GM23338 (cell line): ENCODE results near the gene RDH12. TPM values are rescaled to one million over a fixed set of nuclear protein-coding genes. Genes with fewer than 3 reads are reported as not detected.

ENCODE experiments used
- ATAC-seq: fragments of 200-7000 bp; cut with Tn5 transposase; 3 replicates; pipeline ENCODE4 v1.9.1; 2020
- DNase-seq: peaks from one replicate; pipeline ENCODE4 v3.0.0-alpha.2; 2015; ENCODE audit warnings: low spot score
- H2AFZ ChIP-seq: fragments of 200-600 bp; sonication (generic); 2 replicates; pipeline ENCODE4 v1.8.0; 2016; ENCODE audit warnings: antibody characterized with exemption, mild to moderate bottlenecking, moderate library complexity
- H3F3A ChIP-seq: fragments of 200-600 bp; sonication (generic); replicated peaks from 2 replicates; pipeline ENCODE4 v1.8.0; 2017; ENCODE audit warnings: antibody characterized with exemption, mixed run types, low read depth
- H3K27ac ChIP-seq: fragments of 200-600 bp; sonication (generic); 2 replicates; pipeline ENCODE4 v1.6.1; 2016; ENCODE audit warnings: low read depth
- H3K27me3 ChIP-seq: fragments of 200-600 bp; sonication (generic); 2 replicates; pipeline ENCODE4 v1.8.0; 2016; ENCODE audit warnings: mild to moderate bottlenecking, mixed run types, moderate library complexity; ENCODE audit not compliant: insufficient read depth
- H3K36me3 ChIP-seq: fragments of 200-600 bp; sonication (generic); 2 replicates; pipeline ENCODE4 v1.8.0; 2016; ENCODE audit warnings: mild to moderate bottlenecking; ENCODE audit not compliant: insufficient read depth
- H3K4me1 ChIP-seq: fragments of 200-600 bp; sonication (generic); 2 replicates; pipeline ENCODE4 v1.8.0; 2016; ENCODE audit warnings: mild to moderate bottlenecking, moderate library complexity; ENCODE audit not compliant: insufficient read depth
- H3K4me2 ChIP-seq: fragments of 200-600 bp; sonication (generic); 2 replicates; pipeline ENCODE4 v1.7.1; 2017; ENCODE audit warnings: mixed run types
- H3K4me3 ChIP-seq: fragments of 200-600 bp; sonication (generic); 2 replicates; pipeline ENCODE4 v1.6.1; 2016; ENCODE audit warnings: mixed run types
- H3K79me2 ChIP-seq: fragments of 200-600 bp; sonication (generic); replicated peaks from 2 replicates; pipeline ENCODE4 v1.8.0; 2017; ENCODE audit warnings: mild to moderate bottlenecking; ENCODE audit not compliant: insufficient read depth
- H3K9me2 ChIP-seq: fragments of 200-600 bp; sonication (generic); 2 replicates; pipeline ENCODE4 v1.8.0; 2017; ENCODE audit not compliant: insufficient read depth
- H4K20me1 ChIP-seq: fragments of 200-600 bp; sonication (generic); replicated peaks from 2 replicates; pipeline ENCODE4 v1.8.0; 2017; ENCODE audit warnings: mild to moderate bottlenecking; ENCODE audit not compliant: insufficient read depth
- H3K27ac Mint-ChIP-seq: 2 replicates; pipeline ENCODE4 v1.8.0; 2020; ENCODE audit warnings: inconsistent platforms, mild to moderate bottlenecking, moderate library complexity, mixed read lengths
- H3K27me3 Mint-ChIP-seq: 3 replicates; pipeline ENCODE4 v1.8.0; 2022; ENCODE audit warnings: low read depth, mild to moderate bottlenecking, moderate library complexity, mixed read lengths, inconsistent platforms; ENCODE audit not compliant: insufficient read depth, poor library complexity
- H3K36me3 Mint-ChIP-seq: 3 replicates; pipeline ENCODE4 v1.8.0; 2021; ENCODE audit warnings: low read depth, mild to moderate bottlenecking, inconsistent platforms, moderate library complexity, mixed read lengths
- H3K4me1 Mint-ChIP-seq: 3 replicates; pipeline ENCODE4 v1.8.0; 2020; ENCODE audit warnings: mild to moderate bottlenecking, inconsistent platforms, mixed read lengths
- H3K4me3 Mint-ChIP-seq: 3 replicates; pipeline ENCODE4 v1.8.0; 2021; ENCODE audit warnings: moderate library complexity, mild to moderate bottlenecking, inconsistent platforms, mixed read lengths
- H3K9me3 Mint-ChIP-seq: 3 replicates; pipeline ENCODE4 v1.8.0; 2020; ENCODE audit warnings: moderate library complexity, mild to moderate bottlenecking, inconsistent platforms, mixed read lengths
- CREB1 ChIP-seq: fragments of 250-450 bp; sonication (Bioruptor Pico); IDR thresholded peaks from 2 replicates; pipeline ENCODE4 v1.5.0; 2020; ENCODE audit warnings: low read depth, mild to moderate bottlenecking, moderate library complexity
- CTCF ChIP-seq, 2 experiments: fragments of 200-600 bp in 1 of 2; sonication (generic) in 1 of 2; conservative IDR thresholded peaks; 2 replicates each; pipeline versions ENCODE4 v1.5.1 to v1.6.1; 2016 to 2017; ENCODE audit warnings: antibody characterized with exemption in 2 of 2, low read depth in 2 of 2, mild to moderate bottlenecking in 2 of 2, moderate library complexity in 1 of 2
- ETS1 ChIP-seq: IDR thresholded peaks from 2 replicates; pipeline ENCODE4 v1.6.1; 2016; ENCODE audit warnings: antibody characterized with exemption
- EZH2 ChIP-seq: fragments of 200-600 bp; sonication (generic); IDR thresholded peaks from one replicate; pipeline ENCODE4 v1.8.0; 2017; ENCODE audit warnings: antibody characterized with exemption, mild to moderate bottlenecking, low read depth; ENCODE audit not compliant: unreplicated experiment
- EZH2phosphoT487 ChIP-seq: fragments of 200-600 bp; sonication (generic); IDR thresholded peaks from one replicate; pipeline ENCODE4 v1.8.1; 2018; ENCODE audit warnings: antibody characterized with exemption; ENCODE audit not compliant: unreplicated experiment
- JUNB ChIP-seq: IDR thresholded peaks from one replicate; pipeline ENCODE4 v1.6.1; 2016; ENCODE audit warnings: antibody characterized with exemption; ENCODE audit not compliant: unreplicated experiment
- NANOG ChIP-seq: IDR thresholded peaks from 2 replicates; pipeline ENCODE4 v1.6.1; 2016; ENCODE audit warnings: antibody characterized with exemption, borderline replicate concordance
- POLR2AphosphoS5 ChIP-seq: IDR thresholded peaks from 2 replicates; pipeline ENCODE4 v1.6.1; 2016; ENCODE audit warnings: antibody characterized with exemption, low read depth
- REST ChIP-seq: IDR thresholded peaks from one replicate; pipeline ENCODE4 v1.6.1; 2018; ENCODE audit warnings: antibody characterized with exemption; ENCODE audit not compliant: unreplicated experiment
- STAT1 ChIP-seq: IDR thresholded peaks from one replicate; pipeline ENCODE4 v1.6.1; 2016; ENCODE audit warnings: antibody characterized with exemption; ENCODE audit not compliant: unreplicated experiment
- ZNF114 ChIP-seq: fragments of 250-450 bp; sonication (Bioruptor Pico); IDR thresholded peaks from 2 replicates; pipeline ENCODE4 v1.5.0; 2020; ENCODE audit warnings: mild to moderate bottlenecking, moderate library complexity
- ZNF331 ChIP-seq: fragments of 250-450 bp; sonication (Bioruptor Pico); IDR thresholded peaks from 2 replicates; pipeline ENCODE4 v1.5.0; 2020; ENCODE audit warnings: low read depth, mild to moderate bottlenecking, moderate library complexity
- ZNF462 ChIP-seq: fragments of 250-450 bp; sonication (Bioruptor Pico); IDR thresholded peaks from 2 replicates; pipeline ENCODE4 v1.5.0; 2020; ENCODE audit warnings: mild to moderate bottlenecking, moderate library complexity
- polyA plus RNA-seq: library from polyadenylated mRNA; unstranded; fragments of >200 nt; fragmentation: Nextera tagmentation; extraction: Ambion mirVana; gene quantifications from 2 replicates; pipeline ENCODE4 v1.2.1, GENCODE V29; 2016
- total RNA-seq: library from RNA; depleted of rRNA; stranded (reverse); fragments of >200 nt; shearing (Covaris generic); gene quantifications from 2 replicates; pipeline ENCODE4 v1.2.3, GENCODE V29; 2014

Gene RDH12
- total and polyA plus RNA-seq, 2 experiments from 2014 or later = 0.28 to 1.6 TPM

- H3K4me1 ChIP-seq = no peaks in the 10 kb centered on the region
- no peaks in the 10 kb centered on the region for H3K36me3 ChIP-seq
- no peak overlapping the region for H3K4me2 ChIP-seq
- no peak overlapping the region for H2AFZ ChIP-seq
- no peaks in the 10 kb centered on the region for H4K20me1 ChIP-seq
- H3K27me3 ChIP-seq = no peaks in the 10 kb centered on the region
- no peaks in the 10 kb centered on the region for H3K79me2 ChIP-seq
- no peaks in the 10 kb centered on the region for H3F3A ChIP-seq
- Mint-ChIP-seq H3K4me1 (no peaks in the 10 kb centered on the region; the same call in 2 of the 3 replicates), H3K27ac (no peak overlapping the region), H3K4me3 (no peak overlapping the region), H3K9me3 (peaks cover 9% of the 10 kb centered on the region), H3K27me3 (no peaks in the 10 kb centered on the region), H3K36me3 (no peaks in the 10 kb centered on the region)
- H3K4me3 ChIP-seq = no peak overlapping the region
- TF ChIP-seq ZNF462 (CRISPR knock-in tag) = no peak
- TF ChIP-seq EZH2 = no peak
- TF ChIP-seq ETS1 = no peak
- no peak for TF ChIP-seq STAT1
- TF ChIP-seq CTCF (conservative IDR thresholded peaks at IDR 0.05; ENCODE audit: low read depth in 2 of 2) = no peak
- TF ChIP-seq EZH2phosphoT487 = no peak
- TF ChIP-seq REST = no peak
- TF ChIP-seq POLR2AphosphoS5 = no peak
- no peak for TF ChIP-seq CREB1 (CRISPR knock-in tag)
- TF ChIP-seq NANOG = no peak
- no peak for TF ChIP-seq ZNF331 (CRISPR knock-in tag)
- no peak for TF ChIP-seq ZNF114 (CRISPR knock-in tag)
- TF ChIP-seq JUNB = no peak
- no peak for DNase-seq
- ATAC-seq = no peak
- no peak overlapping the region for H3K27ac ChIP-seq
- no peaks in the 10 kb centered on the region; the same call in 1 of the 2 replicates for H3K9me2 ChIP-seq
These were observed 15.4 kb downstream of the RDH12 start for GRCh38 chr14:67717048-67717447.
